Measurements from ENCODE around the gene GPR78. TPM values are rescaled to one million over a fixed set of nuclear protein-coding genes. Genes with fewer than 3 reads are reported as not detected.

GPR78 gene
- total and polyA plus RNA-seq, 2 of the 8 experiments (the other 6 are each of a cell fraction or from before 2014, with no cell fraction given) = 1.0 to 3.0 TPM

GRCh38 chr4:8599657-8600056 is 19.5 kb downstream of the GPR78 start:
- FAIRE-seq (no peak), DNase-seq (ENCODE audit: low read depth in 1 of 2, low spot score in 2 of 2) (no peak)
- no peak overlapping the region for H3K56ac ChIP-seq (replicated peaks; ENCODE audit: insufficient read length, low read depth, low read length)
- no peak overlapping the region for H2BK5ac ChIP-seq (ENCODE audit: low read depth, low read length)
- H3K4me3 ChIP-seq (ENCODE audit: extremely low read depth in 1 of 4, insufficient read depth in 2 of 4, low read depth in 3 of 4, low read length in 4 of 4) = no peak overlapping the region
- no peak overlapping the region for H4K91ac ChIP-seq (replicated peaks; ENCODE audit: insufficient read length, low read length)
- no peak overlapping the region for H2AK5ac ChIP-seq (ENCODE audit: low read depth, low read length)
- no peak overlapping the region for H3K14ac ChIP-seq (ENCODE audit: insufficient read length)
- peaks cover 0 to 17% of the 10 kb centered on the region in 2 experiments; a peak in 1 of 4 replicates for H3K79me2 ChIP-seq (ENCODE audit: control insufficient read depth in 1 of 2, insufficient read depth in 2 of 2, low read length in 2 of 2)
- no peak overlapping the region for H3K27ac ChIP-seq (ENCODE audit: low read depth, low read length)
- H2AFZ ChIP-seq (ENCODE audit: low read length) = no peak overlapping the region
- no peak overlapping the region for H3K18ac ChIP-seq (ENCODE audit: extremely low read depth, low read length)
- H3K36me3 ChIP-seq (ENCODE audit: control insufficient read depth in 2 of 4, insufficient read depth in 4 of 4, low read length in 3 of 4) = peaks cover 0 to 12% (median 5%) of the 10 kb centered on the region in 4 experiments; a peak in 4 of 8 replicates
- H3K9me3 ChIP-seq (ENCODE audit: insufficient read depth in 2 of 2, low read depth in 1 of 2, low read length in 1 of 2) = no peaks in the 10 kb centered on the region
- H2BK15ac ChIP-seq (ENCODE audit: low read length) = no peak overlapping the region
- ChIA-PET CTCF (ENCODE audit: partially characterized antibody) (interaction anchor here (0.6 to 3.5 kb wide), 8 partner anchors 8 to 204 kb away, joined by 3 to 34 read pairs (median 4); no protein-coding TSS in a partner anchor), POLR2A (ENCODE audit: partially characterized antibody) (no interaction called here)
- H3K4me2 ChIP-seq (ENCODE audit: insufficient read depth in 1 of 2, low read depth in 2 of 2, low read length in 2 of 2) = no peak overlapping the region
- no peak overlapping the region for H4K8ac ChIP-seq (ENCODE audit: extremely low read depth, insufficient read depth, low read length)
- 84% methylated on average over 9 of the region's 9 CpGs; no CpG with 5 or more reads in 1 of the 2 experiments for WGBS, 2 experiments (ENCODE audit: extremely low coverage in 1 of 2, insufficient coverage in 1 of 2, insufficient read length in 1 of 2, insufficient replicate concordance in 2 of 2, low coverage in 1 of 2, low lambda C conversion rate in 2 of 2, missing lambda C conversion rate in 1 of 2)
- H3K79me1 ChIP-seq (ENCODE audit: low read depth, low read length) = peaks cover 11% of the 10 kb centered on the region; the same call in 1 of the 2 replicates
- no peak overlapping the region for H3K4ac ChIP-seq (replicated peaks; ENCODE audit: insufficient read length, low read depth, low read length)
- no peak for TF ChIP-seq EGR1 (IDR thresholded peaks at IDR 0.05; ENCODE audit: borderline replicate concordance, low read depth, low read length)
- TF ChIP-seq TAF7 (optimal IDR thresholded peaks at IDR 0.05; ENCODE audit: borderline replicate concordance, low read depth, low read length) = no peak
- no peak for TF ChIP-seq E2F6 (IDR thresholded peaks at IDR 0.05)
- H3K23me2 ChIP-seq (ENCODE audit: low read depth, low read length) = no peaks in the 10 kb centered on the region
- no peaks in the 10 kb centered on the region for H3K27me3 ChIP-seq (replicated peaks in 1 of 4; ENCODE audit: control insufficient read depth in 3 of 4, extremely low read depth in 1 of 4, insufficient read depth in 3 of 4, low read length in 3 of 4)
- no peak overlapping the region for H3K23ac ChIP-seq (ENCODE audit: insufficient read length)
- no peak overlapping the region for H2BK20ac ChIP-seq (ENCODE audit: low read length)
- no peak overlapping the region for H4K5ac ChIP-seq (ENCODE audit: insufficient read length, low read depth, low read length)
- no peak overlapping the region for H2BK120ac ChIP-seq (replicated peaks; ENCODE audit: low read depth, low read length)
- no peaks in the 10 kb centered on the region for H3K4me1 ChIP-seq (replicated peaks in 1 of 4; ENCODE audit: control insufficient read depth in 3 of 4, insufficient read depth in 4 of 4, low read length in 3 of 4)
- H2BK12ac ChIP-seq (ENCODE audit: low read depth, low read length) = no peak overlapping the region
- H4K20me1 ChIP-seq (replicated peaks in 1 of 2; ENCODE audit: control insufficient read depth in 1 of 2, insufficient read depth in 2 of 2, low read length in 2 of 2) = peaks cover 10 to 19% of the 10 kb centered on the region in 2 experiments
- H3K9ac ChIP-seq (replicated peaks in 1 of 4; ENCODE audit: extremely low read depth in 1 of 4, low read depth in 3 of 4, low read length in 3 of 4) = no peak overlapping the region

Measured in H1 (cell line).